Heart left ventricle (tissue), 16 donors: Measurements from ENCODE around the gene FAM156A. TPM values are rescaled to one million over a fixed set of nuclear protein-coding genes. Genes with fewer than 3 reads are reported as not detected.
"Not testable (repeated sequence)": the region's sequence is repeated elsewhere in the genome, so short reads cannot be mapped to it uniquely, and the experiment has no call there.

Experiments
- ATAC-seq, 4 donors: fragments of 200-7000 bp; cut with Tn5 transposase; one replicate each; pipeline ENCODE4 v1.9.1; 2020 to 2022; ENCODE audit warnings: moderate library complexity in 4 of 4, mild to moderate bottlenecking in 3 of 4, moderate number of reproducible peaks in 1 of 4
- DNase-seq, 5 donors: peaks; one replicate each; pipeline ENCODE4 v3.0.0-alpha.2; 2020
- H3K27ac ChIP-seq, 12 donors: fragments of 200-600 bp; sonication (generic) in 4 of 12; one replicate each; pipeline versions ENCODE4 v1.5.0 to v1.8.0; 2016 to 2022; ENCODE audit warnings: mild to moderate bottlenecking in 2 of 12
- H3K27me3 ChIP-seq, 9 donors: fragments of 200-600 bp; sonication (generic) in 2 of 9; one replicate each; pipeline versions ENCODE4 v1.5.1 to v1.8.0; 2016 to 2022; ENCODE audit warnings: mild to moderate bottlenecking in 3 of 9
- H3K36me3 ChIP-seq, 9 donors: fragments of 200-600 bp; sonication (generic) in 2 of 9; one replicate each; pipeline versions ENCODE4 v1.5.0 to v1.8.0; 2018 to 2022; ENCODE audit warnings: mild to moderate bottlenecking in 2 of 9
- H3K4me1 ChIP-seq, 12 donors: fragments of 200-600 bp; sonication (generic) in 4 of 12; one replicate each; pipeline versions ENCODE4 v1.5.0 to v1.8.0; 2016 to 2022; ENCODE audit warnings: mild to moderate bottlenecking in 3 of 12
- H3K4me3 ChIP-seq, 12 donors: fragments of 200-600 bp; sonication (generic) in 4 of 12; one replicate each; pipeline versions ENCODE4 v1.5.0 to v1.8.0; 2017 to 2022; ENCODE audit warnings: mild to moderate bottlenecking in 9 of 12, moderate library complexity in 4 of 12
- H3K9me3 ChIP-seq, 12 donors: fragments of 200-600 bp; sonication (generic) in 4 of 12; one replicate each; pipeline versions ENCODE4 v1.5.0 to v1.8.0; 2016 to 2022; ENCODE audit warnings: mild to moderate bottlenecking in 1 of 12
- CTCF ChIP-seq, 12 donors: fragments of 200-600 bp; sonication (generic) in 4 of 12; IDR thresholded peaks; one replicate each; pipeline versions ENCODE4 v1.5.0 to v1.8.0; 2018 to 2022; ENCODE audit warnings: antibody characterized with exemption in 12 of 12, mild to moderate bottlenecking in 5 of 12
- POLR2A ChIP-seq, 2 donors: fragments of 450-650 bp; IDR thresholded peaks; one replicate each; pipeline ENCODE4 v1.6.1; 2017; ENCODE audit warnings: antibody characterized with exemption in 2 of 2, mild to moderate bottlenecking in 2 of 2, moderate library complexity in 2 of 2
- WGBS, 4 donors: extraction: QIAGEN DNeasy Blood & Tissue Kit in 2 of 4; methylation state at CpG; one replicate each; pipeline versions ENCODE4 v1.1.5 to v1.1.7; 2013 to 2018; 5-methylcytosine and 5-hydroxymethylcytosine counted together
- intact Hi-C, 10 donors: fragments of 100-400 bp; cut with DNase I; formaldehyde crosslinking; loops; one replicate each; pipeline versions ENCODE4 v1.11.1 to v1.14.2; 2022
- long read RNA-seq, 3 donors: library from polyadenylated mRNA; unstranded; transcript quantifications; one replicate each; pipeline ENCODE4 v2.0.0, GENCODE V29; 2020 to 2021
- polyA plus RNA-seq, 2 donors: library from polyadenylated mRNA; stranded (reverse); fragments of 200-250 nt; gene quantifications; one replicate each; pipeline ENCODE4 v1.2.3, GENCODE V29; 2013
- total RNA-seq, 9 donors: library from RNA; depleted of rRNA in 2 of 9; stranded (reverse); fragments of >200 nt in 2 of 9; fragmentation: NEBNext Ultra II Directional in 3 of 9; extraction: Animal tissue kit (Norgen Biotek cat#: 25700) in 3 of 9; gene quantifications; one replicate each; pipeline versions ENCODE4 v1.1.0 to v1.2.4, GENCODE V29; 2016 to 2023
- donor health status: ischemic (EF 13 %, LVEDD 7.1; RV severe dilation, severe dysfunction).
- donor health status: healthy with polysubstance abuse.
- donor health status: DM: no; HTN: yes; CAD: no.
- donor health status: DM: no; HTN: no; CAD: no.
- donor health status: ischemic (EF 25% LVEDD 6.9; RV normal size, moderate dysfunction).
- donor health status: ischemic (EF 25% LVEDD 5.7; RV mildly dilated, moderate dysfunction).
- donor health status: healthy.
- donor health status: DM: yes; HTN: yes; CAD: no.
- donor health status: ischemic (EF 35%, LVEDD 5.7; RV mildly dilated, moderate dysfunction).
- donor health status: nonischemic (EF 11% LVEDD 7.7; RV severe dilation, severe dysfunction).
- donor health status: DM: yes; HTN: yes; CAD: no.
- donor health status: PGD.
- donor health status: ischemic (EF 29% LVEDD 5.4; RV normal size, mild dysfunction).
- donor health status: nonischemic (EF 23%, LVEDD 6.1; RV moderate dilation, normal function).

Gene FAM156A, protein sequence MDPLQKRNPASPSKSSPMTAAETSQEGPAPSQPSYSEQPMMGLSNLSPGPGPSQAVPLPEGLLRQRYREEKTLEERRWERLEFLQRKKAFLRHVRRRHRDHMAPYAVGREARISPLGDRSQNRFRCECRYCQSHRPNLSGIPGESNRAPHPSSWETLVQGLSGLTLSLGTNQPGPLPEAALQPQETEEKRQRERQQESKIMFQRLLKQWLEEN
- total RNA-seq (1 to 10 TPM; 3.6 to 8.7 (median 7.0) TPM), polyA plus RNA-seq (10 to 100 TPM in 1 of 2 donors, 1 to 10 TPM in 1; 6.5 to 12.9 TPM)
- long read RNA-seq, donor 1, partial matches to known transcripts = 0 of 12 reads
- long read RNA-seq, donor 1, other reads (novel, unspliced or antisense) = 7 of 12 reads
- long read RNA-seq, donor 2, transcript FAM156A-215 (4 exons, 644 nt) = major isoform, 7 of 37 reads
- long read RNA-seq, donor 2, transcript FAM156A-201 (4 exons, 2,942 nt) = minor isoform, 6 of 37 reads
- long read RNA-seq, donor 2, partial matches to known transcripts = 1 of 37 reads
- long read RNA-seq, donor 2, other reads (novel, unspliced or antisense) = 16 of 37 reads
- long read RNA-seq, donor 3, partial matches to known transcripts = 1 of 14 reads
- long read RNA-seq, donor 3, other reads (novel, unspliced or antisense) = 5 of 14 reads

DNA sequence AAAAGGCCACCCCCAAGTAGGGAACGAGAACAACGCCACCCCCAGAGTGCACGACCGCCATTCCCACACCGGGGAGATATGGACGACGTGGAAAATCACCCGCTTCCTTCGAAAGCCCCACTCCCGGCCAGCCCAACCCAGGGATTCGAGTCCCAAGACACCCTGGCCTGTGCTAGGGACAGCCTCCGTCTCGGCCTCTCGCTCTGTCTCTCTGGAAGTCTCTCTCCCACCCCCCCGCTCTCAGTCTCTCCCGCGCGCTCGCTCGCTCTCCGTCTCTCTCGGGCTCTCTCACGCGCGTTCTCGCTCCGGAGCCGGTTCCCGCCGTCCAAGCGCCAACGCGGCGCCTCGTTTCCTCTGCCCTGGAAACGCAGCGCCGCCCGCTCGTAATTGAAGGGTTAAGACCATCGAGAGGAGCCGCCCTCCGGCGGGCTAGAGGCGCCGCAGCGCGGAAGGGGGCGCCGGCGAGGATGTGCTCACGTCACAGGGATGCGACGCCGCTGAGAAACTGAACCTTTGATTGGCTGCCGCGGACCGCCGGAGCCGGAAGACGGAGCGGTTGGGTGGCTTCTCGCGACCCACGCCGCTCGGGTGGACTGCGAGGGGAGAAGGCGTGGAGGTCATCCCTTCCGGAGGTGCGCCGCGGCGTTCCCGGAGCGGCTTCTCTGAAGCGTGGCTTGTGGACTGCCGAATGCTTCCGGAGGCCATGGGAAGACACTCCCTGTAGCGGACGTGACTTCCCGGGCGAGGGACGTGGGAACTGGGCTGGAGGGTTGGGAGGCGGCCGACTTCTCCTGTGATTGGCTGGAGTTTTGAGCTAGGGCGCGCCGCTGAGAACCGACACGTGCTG, at the start of gene FAM156A:
FAM156A (minus strand) TSS at position 406 of the 847 bp plus-strand sequence. CDS start 9,930 bp downstream, outside the sequence.
- DNase-seq, H3K9me3 ChIP-seq, H3K4me1 ChIP-seq, H3K36me3 ChIP-seq, H3K27ac ChIP-seq, H3K4me3 ChIP-seq, H3K27me3 ChIP-seq, intact Hi-C loops: not testable (repeated sequence)
- ATAC-seq = peak; percentile 86 to 94 (median 92)
- WGBS, 4 donors = no CpG with 5 or more reads among the region's 91 CpGs

DNA sequence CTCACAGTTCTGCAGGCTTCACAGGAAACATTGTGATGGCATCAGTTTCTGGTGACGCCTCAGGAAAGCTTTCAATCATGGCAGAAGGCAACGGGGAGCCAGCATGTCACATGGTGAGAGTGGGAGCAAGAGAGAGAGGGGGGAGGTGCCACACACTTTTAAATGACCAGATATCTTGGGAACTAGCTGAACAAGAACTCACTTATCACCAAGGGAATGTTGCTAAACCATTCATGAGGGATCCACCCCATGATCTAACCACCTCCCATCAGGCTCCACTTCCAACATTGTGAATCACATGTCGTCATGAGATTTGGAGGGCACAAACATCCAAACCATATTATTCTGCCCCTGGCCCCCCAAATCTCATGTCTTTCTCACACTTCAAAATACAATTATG, 47.0 kb upstream of the FAM156A start:
- Histone ChIP-seq H3K36me3 (no peaks in the 10 kb centered on the region), H3K4me3 (no peak overlapping the region), H3K27ac (no peak overlapping the region), H3K9me3 (no peaks in the 10 kb centered on the region), H3K27me3 (peaks cover 0 to 58% (median 0%) of the 10 kb centered on the region in 9 donors), H3K4me1 (peaks cover 0 to 15% (median 0%) of the 10 kb centered on the region in 12 donors)
- DNase-seq (no peak), ATAC-seq (no peak)
- intact Hi-C loops = no loop called here
- TF ChIP-seq CTCF (IDR thresholded peaks at IDR 0.05) (no peak), POLR2A (IDR thresholded peaks at IDR 0.05) (no peak)
- 26 to 37% (median 33%) methylated on average over 3 of the region's 3 CpGs for WGBS, 4 donors

DNA sequence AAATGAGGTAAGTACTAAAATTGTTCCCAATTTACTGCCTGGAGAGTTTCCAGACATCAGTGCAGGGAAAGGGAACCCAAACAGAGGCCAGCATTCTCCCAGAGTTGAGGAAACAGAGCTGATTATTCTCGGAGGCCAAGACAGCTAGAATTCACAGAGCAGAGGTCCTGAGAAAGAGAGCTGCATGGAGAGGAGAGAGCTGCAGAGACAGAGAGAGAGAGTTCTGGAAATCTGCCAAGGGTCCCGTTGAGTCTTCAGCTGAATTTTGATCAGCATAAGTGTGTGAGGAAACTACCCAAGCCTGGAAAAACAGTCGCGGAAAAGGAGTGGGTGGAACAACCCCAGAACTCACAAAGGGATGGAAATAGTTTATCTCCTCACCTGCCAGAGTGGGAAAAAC, 46.5 kb upstream of the FAM156A start:
- peak in 1 of 4 donors; percentile 15 for ATAC-seq
- whole genome bisulfite sequencing, 4 donors = 2 to 33% (median 11%) methylated on average over 4 of the region's 4 CpGs

More for the DNA sequence above, 46.5 kb upstream of the FAM156A start:
- Histone ChIP-seq H3K27me3 (peaks cover 0 to 62% (median 0%) of the 10 kb centered on the region in 9 donors), H3K27ac (no peak overlapping the region), H3K36me3 (no peaks in the 10 kb centered on the region), H3K4me3 (no peak overlapping the region), H3K9me3 (no peaks in the 10 kb centered on the region), H3K4me1 (peaks cover 0 to 15% (median 0%) of the 10 kb centered on the region in 12 donors)
- intact Hi-C loops = no loop called here
- TF ChIP-seq POLR2A (IDR thresholded peaks at IDR 0.05) (no peak), CTCF (IDR thresholded peaks at IDR 0.05) (no peak)
- no peak for DNase-seq
